Gastrocnemius medialis (tissue), 4 donors: ENCODE measurements around the gene PLPPR1. TPM values are rescaled to one million over a fixed set of nuclear protein-coding genes. Genes with fewer than 3 reads are reported as not detected.

Experiments
- ATAC-seq, 2 donors: fragments of 150-250 bp; one replicate each; pipeline ENCODE4 v1.9.1; 2016
- DNase-seq, 2 donors: peaks; one replicate each; pipeline ENCODE4 v3.0.0-alpha.2; 2019
- H3K27ac ChIP-seq, 4 donors: fragments of 200-600 bp; sonication (generic); 1 replicate in 1 of 4; 2 replicates in 3 of 4; pipeline ENCODE4 v1.5.1; 2016 to 2018; ENCODE audit warnings: mild to moderate bottlenecking in 2 of 4, moderate library complexity in 1 of 4
- H3K27me3 ChIP-seq, 3 donors: fragments of 200-600 bp; sonication (generic) in 2 of 3; 1 replicate in 1 of 3; 2 replicates in 2 of 3; pipeline versions ENCODE4 v1.5.1 to v1.6.0; 2016 to 2019; ENCODE audit warnings: mild to moderate bottlenecking in 1 of 3, moderate library complexity in 1 of 3
- H3K36me3 ChIP-seq, 2 donors: fragments of 200-600 bp; sonication (generic) in 1 of 2; one replicate each; pipeline ENCODE4 v1.5.1; 2017 to 2018
- H3K4me1 ChIP-seq, 2 donors: fragments of 200-600 bp; sonication (generic) in 1 of 2; one replicate each; pipeline ENCODE4 v1.5.1; 2016 to 2017; ENCODE audit warnings: mild to moderate bottlenecking in 2 of 2
- H3K4me3 ChIP-seq, 4 donors: fragments of 200-600 bp; sonication (generic) in 3 of 4; 1 replicate in 1 of 4; 2 replicates in 3 of 4; pipeline ENCODE4 v1.5.1; 2016 to 2019; ENCODE audit warnings: mild to moderate bottlenecking in 2 of 4
- H3K9me3 ChIP-seq, 3 donors: fragments of 200-600 bp; sonication (generic) in 2 of 3; 1 replicate in 1 of 3; 2 replicates in 2 of 3; pipeline ENCODE4 v1.5.1; 2016 to 2019
- CTCF ChIP-seq, 5 experiments: fragments of 450-650 bp in 3 of 5; fragments of 200-600 bp in 2 of 5; sonication (generic) in 2 of 5; IDR thresholded peaks in 4 of 5; conservative IDR thresholded peaks in 1 of 5; 1 replicate in 4 of 5; 2 replicates in 1 of 5; pipeline ENCODE4 v1.5.1; 2016 to 2019; ENCODE audit warnings: antibody characterized with exemption in 5 of 5, mild to moderate bottlenecking in 3 of 5, moderate library complexity in 3 of 5
- POLR2A ChIP-seq, 2 donors: fragments of 450-650 bp; IDR thresholded peaks; one replicate each; pipeline ENCODE4 v1.6.1; 2017; ENCODE audit warnings: antibody characterized with exemption in 2 of 2, mild to moderate bottlenecking in 2 of 2, moderate library complexity in 2 of 2
- in situ Hi-C, 4 donors: fragments of 200-750 bp; cut with MboI; loops; one replicate each; pipeline versions ENCODE4 v1.15.0 to v1.8.0; 2017; ENCODE audit warnings: low sequenced_read_pairs in 4 of 4
- intact Hi-C: fragments of 100-400 bp; cut with DNase I; formaldehyde crosslinking; loops from one replicate; pipeline ENCODE4 v1.15.1; 2023; ENCODE audit warnings: low total_unique reads
- total RNA-seq, 4 donors: library from RNA; depleted of rRNA; stranded (reverse); fragments of >200 nt; gene quantifications; one replicate each; pipeline versions ENCODE4 v1.1.0 to v1.2.3, GENCODE V29; 2016

Gene PLPPR1
- total RNA-seq, 4 donors from 2014 or later, result not detected

GRCh38 chr9:101354765-101355708, 326.5 kb downstream of the PLPPR1 start:
- DNase-seq (no peak), ATAC-seq (no peak)
- Histone ChIP-seq H3K36me3 (no peaks in the 10 kb centered on the region), H3K4me3 (no peak overlapping the region), H3K27ac (no peak overlapping the region), H3K9me3 (no peaks in the 10 kb centered on the region), H3K27me3 (no peaks in the 10 kb centered on the region), H3K4me1 (no peaks in the 10 kb centered on the region)
- in situ Hi-C loops, result no loop called here
- TF ChIP-seq POLR2A (IDR thresholded peaks at IDR 0.05), result no peak
- no peak for TF ChIP-seq CTCF (IDR thresholded peaks at IDR 0.05 in 4 of 5, conservative IDR thresholded peaks at IDR 0.05 in 1 of 5)
- intact Hi-C loops, result no loop called here

GRCh38 chr9:101356619-101357018, 328.1 kb downstream of the PLPPR1 start:
- no peaks in the 10 kb centered on the region for H3K4me1 ChIP-seq
- intact Hi-C loops, result no loop called here
- no peak overlapping the region for H3K4me3 ChIP-seq
- H3K27me3 ChIP-seq, result no peaks in the 10 kb centered on the region
- H3K27ac ChIP-seq, result no peak overlapping the region
- DNase-seq, result no peak
- TF ChIP-seq CTCF (IDR thresholded peaks at IDR 0.05 in 4 of 5, conservative IDR thresholded peaks at IDR 0.05 in 1 of 5) (no peak), POLR2A (IDR thresholded peaks at IDR 0.05) (no peak)
- no peaks in the 10 kb centered on the region for H3K9me3 ChIP-seq
- H3K36me3 ChIP-seq, result no peaks in the 10 kb centered on the region
- no peak for ATAC-seq
- in situ Hi-C loops, result no loop called here

- in situ Hi-C loops, result no loop called here
- DNase-seq (no peak), ATAC-seq (no peak)
- Histone ChIP-seq H3K27ac (no peak overlapping the region), H3K4me3 (no peak overlapping the region), H3K36me3 (no peaks in the 10 kb centered on the region), H3K27me3 (no peaks in the 10 kb centered on the region), H3K9me3 (no peaks in the 10 kb centered on the region), H3K4me1 (no peaks in the 10 kb centered on the region)
- TF ChIP-seq CTCF (IDR thresholded peaks at IDR 0.05 in 4 of 5, conservative IDR thresholded peaks at IDR 0.05 in 1 of 5) (no peak), POLR2A (IDR thresholded peaks at IDR 0.05) (no peak)
- intact Hi-C loops, result no loop called here
Observed at GRCh38 chr9:101359679-101360078, 331.2 kb downstream of the PLPPR1 start.

- no peaks in the 10 kb centered on the region for H3K9me3 ChIP-seq
- DNase-seq, result no peak
- no peaks in the 10 kb centered on the region for H3K36me3 ChIP-seq
- intact Hi-C loops, result no loop called here
- H3K27me3 ChIP-seq, result no peaks in the 10 kb centered on the region
- H3K4me3 ChIP-seq, result no peak overlapping the region
- no peak for TF ChIP-seq CTCF (IDR thresholded peaks at IDR 0.05 in 4 of 5, conservative IDR thresholded peaks at IDR 0.05 in 1 of 5)
- TF ChIP-seq POLR2A (IDR thresholded peaks at IDR 0.05), result no peak
- ATAC-seq, result no peak
- in situ Hi-C loops, result no loop called here
- no peaks in the 10 kb centered on the region for H3K4me1 ChIP-seq
- H3K27ac ChIP-seq, result no peak overlapping the region
Observed at GRCh38 chr9:101360647-101361046, 332.1 kb downstream of the PLPPR1 start.
